Epithelial cell of esophagus (primary cell): ENCODE measurements around the gene ARFGEF3.

Experiments
- DNase-seq: peaks from one replicate; pipeline ENCODE4 v3.0.0; 2010; ENCODE audit warnings: low read depth
- H3K4me3 ChIP-seq: 2 replicates; pipeline ENCODE4 v1.5.1; 2011; ENCODE audit warnings: mild to moderate bottlenecking, low read length, control low read depth
- CTCF ChIP-seq: IDR thresholded peaks from 2 replicates; pipeline ENCODE4 v1.5.1; 2011; ENCODE audit warnings: low read depth, mild to moderate bottlenecking, low read length, control low read depth, inconsistent platforms; ENCODE audit not compliant: insufficient read depth; ENCODE audit errors: missing control alignments

The ARFGEF3 gene

GRCh38 chr6:138290423-138290962, 128.8 kb downstream of the ARFGEF3 start:
- H3K4me3 ChIP-seq = no peak overlapping the region
- TF ChIP-seq CTCF = no peak
- no peak for DNase-seq

- no peak overlapping the region for H3K4me3 ChIP-seq
- no peak for DNase-seq
- TF ChIP-seq CTCF = no peak
Measured at GRCh38 chr6:138291036-138291848, 129.5 kb downstream of the ARFGEF3 start.

GRCh38 chr6:138291849-138292181, 130.1 kb downstream of the ARFGEF3 start:
- TF ChIP-seq CTCF = no peak
- no peak overlapping the region for H3K4me3 ChIP-seq
- DNase-seq = no peak

- no peak for DNase-seq
- no peak overlapping the region for H3K4me3 ChIP-seq
Measured at GRCh38 chr6:138292482-138292881, 130.7 kb downstream of the ARFGEF3 start.

GRCh38 chr6:138293428-138294395, 132.0 kb downstream of the ARFGEF3 start:
- no peak for TF ChIP-seq CTCF
- H3K4me3 ChIP-seq = no peak overlapping the region
- no peak for DNase-seq

More at GRCh38 chr6:138292482-138292881, 130.7 kb downstream of the ARFGEF3 start:
- TF ChIP-seq CTCF = no peak

- DNase-seq = no peak
- TF ChIP-seq CTCF = no peak
- H3K4me3 ChIP-seq = no peak overlapping the region
Measured at GRCh38 chr6:138296381-138296780, 134.6 kb downstream of the ARFGEF3 start.
